ENCODE measurements around the gene ALS2CL.
"Not testable (repeated sequence)": the region's sequence is repeated elsewhere in the genome, so short reads cannot be mapped to it uniquely, and the experiment has no call there.

The ALS2CL gene

GRCh38 chr3:46693038-46693891, at the start of gene ALS2CL:
Gene ALS2CL (minus strand): TSS chr3:46693679. CDS start chr3:46689440, 4,239 bp downstream.
- no peak for DNase-seq (ENCODE audit: low read depth, low spot score)

- no peak for DNase-seq (ENCODE audit: low read depth, low spot score)
Measured at GRCh38 chr3:46742992-46743585, 49.6 kb upstream of the ALS2CL start.

- not testable (repeated sequence) for DNase-seq (ENCODE audit: low read depth, low spot score)
Measured at GRCh38 chr3:46739565-46739964, 46.1 kb upstream of the ALS2CL start.

GRCh38 chr3:46737329-46737731, 43.9 kb upstream of the ALS2CL start:
- no peak for DNase-seq (ENCODE audit: low read depth, low spot score)

GRCh38 chr3:46736006-46736872, 42.8 kb upstream of the ALS2CL start:
- DNase-seq (ENCODE audit: low read depth, low spot score): no peak

GRCh38 chr3:46734773-46735172, 41.3 kb upstream of the ALS2CL start:
- no peak for DNase-seq (ENCODE audit: low read depth, low spot score)

- no peak for DNase-seq (ENCODE audit: low read depth, low spot score)
Measured at GRCh38 chr3:46733026-46733800, 39.7 kb upstream of the ALS2CL start.

- DNase-seq (ENCODE audit: low read depth, low spot score): no peak
Measured at GRCh38 chr3:46731795-46732194, 38.3 kb upstream of the ALS2CL start.

- DNase-seq (ENCODE audit: low read depth, low spot score): no peak
Measured at GRCh38 chr3:46730819-46731218, 37.3 kb upstream of the ALS2CL start.

- no peak for DNase-seq (ENCODE audit: low read depth, low spot score)
Measured at GRCh38 chr3:46729038-46729437, 35.6 kb upstream of the ALS2CL start.

- DNase-seq (ENCODE audit: low read depth, low spot score): no peak
Measured at GRCh38 chr3:46725621-46726314, 32.3 kb upstream of the ALS2CL start.

- DNase-seq (ENCODE audit: low read depth, low spot score): no peak
Measured at GRCh38 chr3:46724424-46724823, 30.9 kb upstream of the ALS2CL start.

GRCh38 chr3:46722443-46722842, 29.0 kb upstream of the ALS2CL start:
- no peak for DNase-seq (ENCODE audit: low read depth, low spot score)

- no peak for DNase-seq (ENCODE audit: low read depth, low spot score)
Measured at GRCh38 chr3:46721009-46721408, 27.5 kb upstream of the ALS2CL start.

GRCh38 chr3:46719735-46720271, 26.3 kb upstream of the ALS2CL start:
- no peak for DNase-seq (ENCODE audit: low read depth, low spot score)

GRCh38 chr3:46719044-46719565, 25.6 kb upstream of the ALS2CL start:
- DNase-seq (ENCODE audit: low read depth, low spot score): no peak

- no peak for DNase-seq (ENCODE audit: low read depth, low spot score)
Measured at GRCh38 chr3:46717447-46718231, 24.2 kb upstream of the ALS2CL start, which contains the start of gene PRSS50. Gene PRSS50 (minus strand): TSS chr3:46717869. CDS start chr3:46717824, 45 bp downstream.

GRCh38 chr3:46716461-46717441, 23.3 kb upstream of the ALS2CL start:
- DNase-seq (ENCODE audit: low read depth, low spot score): no peak
